GM21619 (cell line): Measurements from ENCODE around the gene VPS45.

Experiments
- ATAC-seq: cut with Tn5 transposase; IDR thresholded peaks from one replicate; pipeline ENCODE4 v1.9.1; 2021; ENCODE audit not compliant: unreplicated experiment

Gene VPS45

GRCh38 chr1:150072959-150073358 is 5.4 kb downstream of the VPS45 start:
- ATAC-seq: no peak

GRCh38 chr1:150073516-150073915 is 5.9 kb downstream of the VPS45 start:
- ATAC-seq: no peak

- no peak for ATAC-seq
These were observed 8.5 kb downstream of the VPS45 start for GRCh38 chr1:150076066-150076465.

GRCh38 chr1:150076985-150077384 is 9.4 kb downstream of the VPS45 start:
- no peak for ATAC-seq

GRCh38 chr1:150080784-150081183 is 13.2 kb downstream of the VPS45 start:
- ATAC-seq: no peak

GRCh38 chr1:150082494-150082893 is 14.9 kb downstream of the VPS45 start:
- no peak for ATAC-seq

GRCh38 chr1:150083907-150084306 is 16.3 kb downstream of the VPS45 start:
- no peak for ATAC-seq

GRCh38 chr1:150085406-150085805 is 17.8 kb downstream of the VPS45 start:
- no peak for ATAC-seq

GRCh38 chr1:150087415-150087814 is 19.8 kb downstream of the VPS45 start:
- no peak for ATAC-seq

GRCh38 chr1:150089846-150090520 is 22.4 kb downstream of the VPS45 start:
- no peak for ATAC-seq

- no peak for ATAC-seq
These were observed 24.7 kb downstream of the VPS45 start for GRCh38 chr1:150092180-150092791.

- ATAC-seq: no peak
These were observed 26.2 kb downstream of the VPS45 start for GRCh38 chr1:150093805-150094204.

- no peak for ATAC-seq
These were observed 27.2 kb downstream of the VPS45 start for GRCh38 chr1:150094734-150095265.

GRCh38 chr1:150102986-150103385 is 35.4 kb downstream of the VPS45 start:
- no peak for ATAC-seq

GRCh38 chr1:150106341-150106740 is 38.8 kb downstream of the VPS45 start:
- ATAC-seq: no peak

GRCh38 chr1:150109586-150109985 is 42.0 kb downstream of the VPS45 start:
- ATAC-seq: no peak

GRCh38 chr1:150110116-150110515 is 42.5 kb downstream of the VPS45 start:
- no peak for ATAC-seq

- no peak for ATAC-seq
These were observed 44.1 kb downstream of the VPS45 start for GRCh38 chr1:150111670-150112069.

GRCh38 chr1:150115121-150115520 is 47.5 kb downstream of the VPS45 start:
- ATAC-seq: no peak

GRCh38 chr1:150118716-150119115 is 51.1 kb downstream of the VPS45 start:
- ATAC-seq: no peak

- ATAC-seq: no peak
These were observed 53.8 kb downstream of the VPS45 start for GRCh38 chr1:150121236-150121862.

- no peak for ATAC-seq
These were observed 59.2 kb downstream of the VPS45 start for GRCh38 chr1:150126811-150127210.
